HEK293 (cell line): Measurements from ENCODE around the gene ETS2.

Experiments used
- ZEB2 ChIP-seq: fragments of 450-650 bp; formaldehyde crosslinking; IDR thresholded peaks from 2 replicates; pipeline ENCODE4 v1.5.1; 2016; ENCODE audit warnings: missing biosample characterization, missing genetic modification characterization
- ZNF350 ChIP-seq: fragments of 450-650 bp; formaldehyde crosslinking; IDR thresholded peaks from 2 replicates; pipeline ENCODE4 v1.5.0; 2017; ENCODE audit warnings: missing biosample characterization, mild to moderate bottlenecking, missing genetic modification characterization
- ZNF843 ChIP-seq: fragments of 450-650 bp; formaldehyde crosslinking; IDR thresholded peaks from 2 replicates; pipeline ENCODE4 v1.5.1; 2016; ENCODE audit warnings: missing biosample characterization, missing genetic modification characterization
- TF ChIP-seq, protein P1 (sequence below): fragments of 450-650 bp; formaldehyde crosslinking; IDR thresholded peaks from 2 replicates; pipeline ENCODE4 v1.5.1; 2016; ENCODE audit warnings: missing biosample characterization, missing genetic modification characterization
- TF ChIP-seq, protein P2 (sequence below): fragments of 450-650 bp; formaldehyde crosslinking; IDR thresholded peaks from 2 replicates; pipeline ENCODE4 v1.5.1; 2017; ENCODE audit warnings: missing biosample characterization, missing genetic modification characterization
- TF ChIP-seq, protein P3 (sequence below): fragments of 450-650 bp; formaldehyde crosslinking; IDR thresholded peaks from 2 replicates; pipeline ENCODE4 v1.5.1; 2016; ENCODE audit warnings: missing biosample characterization, missing genetic modification characterization, low read depth
- TF ChIP-seq, protein P4 (sequence below): fragments of 450-650 bp; formaldehyde crosslinking; optimal IDR thresholded peaks from 2 replicates; pipeline ENCODE3; 2016; ENCODE audit warnings: missing biosample characterization, mild to moderate bottlenecking, missing genetic modification characterization

DNA sequence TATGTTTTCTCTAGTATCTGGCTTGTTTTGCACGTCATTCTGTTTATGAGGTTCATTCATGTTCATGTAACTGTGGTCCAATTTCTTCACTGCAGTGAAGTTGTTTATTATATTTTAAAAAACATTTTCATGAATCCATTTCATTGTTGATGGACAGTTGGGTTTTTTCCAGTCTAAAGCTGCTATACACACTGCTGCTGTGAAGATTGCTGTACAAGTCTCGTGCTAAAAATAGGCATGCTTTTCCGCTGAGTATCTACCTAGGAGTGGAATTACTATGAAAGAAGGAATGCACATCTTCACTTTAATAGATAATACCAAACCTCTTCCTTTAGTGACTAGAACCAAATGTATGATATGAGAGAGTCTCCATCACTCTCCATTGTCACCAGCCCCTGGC lies 49.0 kb upstream of the ETS2 start:
- TF ChIP-seq ZNF350 (tag by site-specific recombination) (no peak), ZNF843 (tag by site-specific recombination) (no peak), ZEB2 (tag by site-specific recombination) (no peak)
- TF ChIP-seq, protein P1, sequence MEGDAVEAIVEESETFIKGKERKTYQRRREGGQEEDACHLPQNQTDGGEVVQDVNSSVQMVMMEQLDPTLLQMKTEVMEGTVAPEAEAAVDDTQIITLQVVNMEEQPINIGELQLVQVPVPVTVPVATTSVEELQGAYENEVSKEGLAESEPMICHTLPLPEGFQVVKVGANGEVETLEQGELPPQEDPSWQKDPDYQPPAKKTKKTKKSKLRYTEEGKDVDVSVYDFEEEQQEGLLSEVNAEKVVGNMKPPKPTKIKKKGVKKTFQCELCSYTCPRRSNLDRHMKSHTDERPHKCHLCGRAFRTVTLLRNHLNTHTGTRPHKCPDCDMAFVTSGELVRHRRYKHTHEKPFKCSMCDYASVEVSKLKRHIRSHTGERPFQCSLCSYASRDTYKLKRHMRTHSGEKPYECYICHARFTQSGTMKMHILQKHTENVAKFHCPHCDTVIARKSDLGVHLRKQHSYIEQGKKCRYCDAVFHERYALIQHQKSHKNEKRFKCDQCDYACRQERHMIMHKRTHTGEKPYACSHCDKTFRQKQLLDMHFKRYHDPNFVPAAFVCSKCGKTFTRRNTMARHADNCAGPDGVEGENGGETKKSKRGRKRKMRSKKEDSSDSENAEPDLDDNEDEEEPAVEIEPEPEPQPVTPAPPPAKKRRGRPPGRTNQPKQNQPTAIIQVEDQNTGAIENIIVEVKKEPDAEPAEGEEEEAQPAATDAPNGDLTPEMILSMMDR (tag by site-specific recombination), result no peak
- TF ChIP-seq, protein P2, sequence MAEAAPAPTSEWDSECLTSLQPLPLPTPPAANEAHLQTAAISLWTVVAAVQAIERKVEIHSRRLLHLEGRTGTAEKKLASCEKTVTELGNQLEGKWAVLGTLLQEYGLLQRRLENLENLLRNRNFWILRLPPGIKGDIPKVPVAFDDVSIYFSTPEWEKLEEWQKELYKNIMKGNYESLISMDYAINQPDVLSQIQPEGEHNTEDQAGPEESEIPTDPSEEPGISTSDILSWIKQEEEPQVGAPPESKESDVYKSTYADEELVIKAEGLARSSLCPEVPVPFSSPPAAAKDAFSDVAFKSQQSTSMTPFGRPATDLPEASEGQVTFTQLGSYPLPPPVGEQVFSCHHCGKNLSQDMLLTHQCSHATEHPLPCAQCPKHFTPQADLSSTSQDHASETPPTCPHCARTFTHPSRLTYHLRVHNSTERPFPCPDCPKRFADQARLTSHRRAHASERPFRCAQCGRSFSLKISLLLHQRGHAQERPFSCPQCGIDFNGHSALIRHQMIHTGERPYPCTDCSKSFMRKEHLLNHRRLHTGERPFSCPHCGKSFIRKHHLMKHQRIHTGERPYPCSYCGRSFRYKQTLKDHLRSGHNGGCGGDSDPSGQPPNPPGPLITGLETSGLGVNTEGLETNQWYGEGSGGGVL, result no peak
- TF ChIP-seq, protein P3, sequence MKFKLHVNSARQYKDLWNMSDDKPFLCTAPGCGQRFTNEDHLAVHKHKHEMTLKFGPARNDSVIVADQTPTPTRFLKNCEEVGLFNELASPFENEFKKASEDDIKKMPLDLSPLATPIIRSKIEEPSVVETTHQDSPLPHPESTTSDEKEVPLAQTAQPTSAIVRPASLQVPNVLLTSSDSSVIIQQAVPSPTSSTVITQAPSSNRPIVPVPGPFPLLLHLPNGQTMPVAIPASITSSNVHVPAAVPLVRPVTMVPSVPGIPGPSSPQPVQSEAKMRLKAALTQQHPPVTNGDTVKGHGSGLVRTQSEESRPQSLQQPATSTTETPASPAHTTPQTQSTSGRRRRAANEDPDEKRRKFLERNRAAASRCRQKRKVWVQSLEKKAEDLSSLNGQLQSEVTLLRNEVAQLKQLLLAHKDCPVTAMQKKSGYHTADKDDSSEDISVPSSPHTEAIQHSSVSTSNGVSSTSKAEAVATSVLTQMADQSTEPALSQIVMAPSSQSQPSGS, result no peak
- TF ChIP-seq, protein P4, sequence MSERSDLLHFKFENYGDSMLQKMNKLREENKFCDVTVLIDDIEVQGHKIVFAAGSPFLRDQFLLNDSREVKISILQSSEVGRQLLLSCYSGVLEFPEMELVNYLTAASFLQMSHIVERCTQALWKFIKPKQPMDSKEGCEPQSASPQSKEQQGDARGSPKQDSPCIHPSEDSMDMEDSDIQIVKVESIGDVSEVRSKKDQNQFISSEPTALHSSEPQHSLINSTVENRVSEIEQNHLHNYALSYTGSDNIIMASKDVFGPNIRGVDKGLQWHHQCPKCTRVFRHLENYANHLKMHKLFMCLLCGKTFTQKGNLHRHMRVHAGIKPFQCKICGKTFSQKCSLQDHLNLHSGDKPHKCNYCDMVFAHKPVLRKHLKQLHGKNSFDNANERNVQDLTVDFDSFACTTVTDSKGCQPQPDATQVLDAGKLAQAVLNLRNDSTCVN, result no peak
